Left ventricle myocardium inferior (tissue), 1 donor: Measurements from ENCODE around the gene TRMU. TPM values are rescaled to one million over a fixed set of nuclear protein-coding genes. Genes with fewer than 3 reads are reported as not detected.

ENCODE experiments used
- DNase-seq: peaks from one replicate; pipeline ENCODE4 v3.0.0-alpha.2; 2020
- H3K27ac ChIP-seq: fragments of 200-600 bp; replicated peaks from 2 replicates; pipeline ENCODE4 v1.8.0; 2021
- H3K27me3 ChIP-seq: fragments of 200-600 bp; 2 replicates; pipeline ENCODE4 v1.8.0; 2021; ENCODE audit warnings: low read depth
- H3K36me3 ChIP-seq: fragments of 200-600 bp; 2 replicates; pipeline ENCODE4 v1.8.0; 2021
- H3K4me1 ChIP-seq: fragments of 200-600 bp; 2 replicates; pipeline ENCODE4 v1.8.0; 2021
- H3K4me3 ChIP-seq: fragments of 200-600 bp; 2 replicates; pipeline ENCODE4 v1.8.0; 2021; ENCODE audit warnings: mild to moderate bottlenecking, moderate library complexity
- H3K9me3 ChIP-seq: fragments of 200-600 bp; replicated peaks from 2 replicates; pipeline ENCODE4 v1.8.0; 2021
- CTCF ChIP-seq: fragments of 200-600 bp; IDR thresholded peaks from 2 replicates; pipeline ENCODE4 v1.8.0; 2021; ENCODE audit warnings: antibody characterized with exemption, mild to moderate bottlenecking, borderline replicate concordance
- intact Hi-C: fragments of 100-400 bp; cut with micrococcal nuclease; formaldehyde crosslinking; loops from one replicate; pipeline ENCODE4 v1.11.0; 2022
- total RNA-seq: library from RNA; stranded (reverse); fragmentation: NEBNext Ultra II Directional; extraction: Animal tissue kit (Norgen Biotek cat#: 25700); gene quantifications from one replicate; pipeline ENCODE4 v1.2.1, GENCODE V29; 2021
- donor health status: DM: no; HTN: yes; CAD: no; lungs with severe emphysema.

Gene TRMU
- total RNA-seq, 1 donor from 2014 or later: 42.0 TPM

- H3K27ac ChIP-seq: peak overlapping the region; percentile 62
- intact Hi-C loops: no loop called here
- DNase-seq: no peak
- H3K4me1 ChIP-seq: peaks cover 12% of the 10 kb centered on the region
- H3K4me3 ChIP-seq: no peak overlapping the region
- no peak for TF ChIP-seq CTCF
- H3K36me3 ChIP-seq: no peaks in the 10 kb centered on the region
- no peaks in the 10 kb centered on the region for H3K27me3 ChIP-seq
- peaks cover 13% of the 10 kb centered on the region for H3K9me3 ChIP-seq
These were observed 43.0 kb downstream of the TRMU start for GRCh38 chr22:46378426-46379065.

GRCh38 chr22:46379066-46379930, 43.8 kb downstream of the TRMU start:
- intact Hi-C loops: no loop called here
- DNase-seq: no peak
- TF ChIP-seq CTCF: no peak
- Histone ChIP-seq H3K27ac (no peak overlapping the region), H3K4me1 (peaks cover 12% of the 10 kb centered on the region), H3K9me3 (peaks cover 13% of the 10 kb centered on the region), H3K4me3 (no peak overlapping the region), H3K27me3 (no peaks in the 10 kb centered on the region), H3K36me3 (no peaks in the 10 kb centered on the region)

- intact Hi-C loops: no loop called here
- H3K27ac ChIP-seq: no peak overlapping the region
- no peak for DNase-seq
These were observed 44.6 kb downstream of the TRMU start for GRCh38 chr22:46380069-46380468.

GRCh38 chr22:46380581-46380980, 45.1 kb downstream of the TRMU start:
- no peak for TF ChIP-seq CTCF
- DNase-seq: no peak
- Histone ChIP-seq H3K27ac (no peak overlapping the region), H3K4me1 (peaks cover 12% of the 10 kb centered on the region), H3K9me3 (peaks cover 12% of the 10 kb centered on the region), H3K36me3 (no peaks in the 10 kb centered on the region), H3K27me3 (no peaks in the 10 kb centered on the region), H3K4me3 (no peak overlapping the region)
- intact Hi-C loops: no loop called here

More at GRCh38 chr22:46380069-46380468, 44.6 kb downstream of the TRMU start:
- TF ChIP-seq CTCF: no peak
- H3K36me3 ChIP-seq: no peaks in the 10 kb centered on the region
- H3K27me3 ChIP-seq: no peaks in the 10 kb centered on the region
- H3K4me1 ChIP-seq: peaks cover 12% of the 10 kb centered on the region
- peaks cover 13% of the 10 kb centered on the region for H3K9me3 ChIP-seq
- no peak overlapping the region for H3K4me3 ChIP-seq

GRCh38 chr22:46381142-46381541, 45.6 kb downstream of the TRMU start:
- Histone ChIP-seq H3K27ac (no peak overlapping the region), H3K9me3 (peaks cover 7% of the 10 kb centered on the region), H3K4me1 (peaks cover 12% of the 10 kb centered on the region), H3K4me3 (no peak overlapping the region), H3K36me3 (no peaks in the 10 kb centered on the region), H3K27me3 (no peaks in the 10 kb centered on the region)
- DNase-seq: no peak
- intact Hi-C loops: no loop called here
- TF ChIP-seq CTCF: no peak
